A172 (cell line): ENCODE results near the gene KIFC3. TPM values are rescaled to one million over a fixed set of nuclear protein-coding genes. Genes with fewer than 3 reads are reported as not detected.
"Not testable (repeated sequence)": the region's sequence is repeated elsewhere in the genome, so short reads cannot be mapped to it uniquely, and the experiment has no call there.

Source experiments
- DNase-seq: peaks from one replicate; pipeline ENCODE4 v3.0.0-alpha.2; 2015; ENCODE audit warnings: low spot score
- total RNA-seq: library from RNA; depleted of rRNA; stranded (reverse); fragments of >200 nt; shearing (Covaris generic); gene quantifications from 2 replicates; pipeline ENCODE4 v1.2.3, GENCODE V29; 2014; rRNA removed

The KIFC3 gene
- total RNA-seq, 1 experiment from 2014 or later: 90.4 TPM

GRCh38 chr16:57722651-57723050, 79.6 kb downstream of the KIFC3 start:
- no peak for DNase-seq

GRCh38 chr16:57722210-57722499, 80.1 kb downstream of the KIFC3 start:
- no peak for DNase-seq

- no peak for DNase-seq
These were observed 80.7 kb downstream of the KIFC3 start for GRCh38 chr16:57721356-57722209.

GRCh38 chr16:57720142-57720575, 82.1 kb downstream of the KIFC3 start:
- peak; percentile 35 for DNase-seq

GRCh38 chr16:57714047-57714446, 88.2 kb downstream of the KIFC3 start:
- DNase-seq: no peak

- DNase-seq: no peak
These were observed 88.7 kb downstream of the KIFC3 start for GRCh38 chr16:57713596-57713995.

- DNase-seq: not testable (repeated sequence)
These were observed 89.7 kb downstream of the KIFC3 start for GRCh38 chr16:57712569-57712968.

GRCh38 chr16:57711993-57712392, 90.3 kb downstream of the KIFC3 start:
- no peak for DNase-seq

GRCh38 chr16:57711346-57711745, 90.9 kb downstream of the KIFC3 start:
- no peak for DNase-seq

- no peak for DNase-seq
These were observed 92.6 kb downstream of the KIFC3 start for GRCh38 chr16:57709663-57710062.

Other genes with a start within 250 kb of the KIFC3 start
- gene ADGRG1, start 173.9 kb downstream of the KIFC3 start, total RNA-seq: 26.9 and 32.6 TPM in 2 replicates
- gene ADGRG3, start 134.2 kb downstream of the KIFC3 start, total RNA-seq: not detected in 2 replicates
- 0.50 TPM in 1 of 2 replicates, not detected in the other for gene DRC7, start 107.7 kb downstream of the KIFC3 start, total RNA-seq
- gene KATNB1, start 66.7 kb downstream of the KIFC3 start, total RNA-seq: 19.9 and 22.0 TPM in 2 replicates
- gene CNGB1, start 168.6 kb upstream of the KIFC3 start, total RNA-seq: 0.12 TPM in 1 of 2 replicates, not detected in the other
- gene ZNF319, start 198.2 kb upstream of the KIFC3 start, total RNA-seq: 4.0 and 5.1 TPM in 2 replicates
- gene USB1, start 198.9 kb upstream of the KIFC3 start, total RNA-seq: 15.5 and 20.6 TPM in 2 replicates
- gene MMP15, start 223.3 kb upstream of the KIFC3 start, total RNA-seq: 6.4 and 8.0 TPM in 2 replicates